A673 (cell line): Measurements from ENCODE around the gene TSHZ2. TPM values are rescaled to one million over a fixed set of nuclear protein-coding genes. Genes with fewer than 3 reads are reported as not detected.

Experiments
- BruUV-seq: library from RNA; stranded (reverse); fragments of 400-500 nt; replicated peaks from 2 replicates; lab custom pipeline; 2021; lab: Mats Ljungman, UMichigan
- CTCF ChIA-PET: fragments of 300-600 bp; sonication (Branson Sonifier 250); formaldehyde crosslinking; loops from one replicate; lab custom pipeline; 2022; ENCODE audit warnings: antibody characterized with exemption; lab: Charles Lee
- POLR2A ChIA-PET: fragments of 300-600 bp; sonication (Branson Sonifier 250); formaldehyde crosslinking; loops from one replicate; lab custom pipeline; 2022; ENCODE audit warnings: antibody characterized with exemption; ENCODE audit not compliant: low non-redundant PET; lab: Charles Lee
- DNase-seq: peaks from one replicate; pipeline ENCODE4 v3.0.0-alpha.2; 2015; ENCODE audit warnings: low spot score
- H3K27ac ChIP-seq: fragments of 200-600 bp; sonication (generic); 2 replicates; pipeline ENCODE4 v1.5.1; 2016; ENCODE audit warnings: mixed run types, low read depth, mild to moderate bottlenecking, mixed read lengths, antibody characterized with exemption, low read length; ENCODE audit not compliant: poor library complexity, severe bottlenecking
- H3K27me3 ChIP-seq: fragments of 200-600 bp; sonication (generic); replicated peaks from 2 replicates; pipeline ENCODE4 v1.6.1; 2017; ENCODE audit warnings: mixed run types, low read depth, mild to moderate bottlenecking, mixed read lengths, antibody characterized with exemption, low read length; ENCODE audit not compliant: insufficient read depth, poor library complexity
- H3K36me3 ChIP-seq: fragments of 200-600 bp; sonication (generic); 2 replicates; pipeline ENCODE4 v1.6.1; 2016; ENCODE audit warnings: mixed run types, mild to moderate bottlenecking, mixed read lengths, antibody characterized with exemption, low read length; ENCODE audit not compliant: insufficient read depth, poor library complexity, severe bottlenecking
- H3K4me1 ChIP-seq: fragments of 200-600 bp; sonication (generic); 2 replicates; pipeline ENCODE4 v1.6.1; 2017; ENCODE audit warnings: mixed run types, mild to moderate bottlenecking, mixed read lengths, antibody characterized with exemption, low read length; ENCODE audit not compliant: insufficient read depth, poor library complexity, severe bottlenecking
- H3K4me3 ChIP-seq: fragments of 200-600 bp; sonication (generic); 2 replicates; pipeline ENCODE4 v1.5.1; 2016; ENCODE audit warnings: low read depth, mixed run types, mild to moderate bottlenecking, mixed read lengths, low read length; ENCODE audit not compliant: poor library complexity, severe bottlenecking
- H3K9me3 ChIP-seq: fragments of 200-600 bp; sonication (generic); 2 replicates; pipeline ENCODE4 v1.6.1; 2016; ENCODE audit warnings: mixed run types, low read depth, mild to moderate bottlenecking, mixed read lengths, antibody characterized with exemption, low read length; ENCODE audit not compliant: poor library complexity, severe bottlenecking
- EZH2 ChIP-seq: fragments of 200-600 bp; sonication (generic); IDR thresholded peaks from 2 replicates; pipeline ENCODE4 v1.6.1; 2017; ENCODE audit warnings: borderline replicate concordance, low read depth, mild to moderate bottlenecking, mixed read lengths, antibody characterized with exemption, low read length; ENCODE audit not compliant: poor library complexity, severe bottlenecking
- intact Hi-C: fragments of 100-400 bp; cut with micrococcal nuclease; formaldehyde crosslinking; loops from one replicate; pipeline ENCODE4 v1.10.0; 2022; ENCODE audit not compliant: unreplicated experiment
- total RNA-seq: library from RNA; stranded (reverse); gene quantifications from 2 replicates; pipeline ENCODE4 v1.2.3, GENCODE V29; 2021
- TF ChIP-seq, protein P1 (sequence below): fragments of 300-800, 200-600 bp; sonication (generic); conservative IDR thresholded peaks from 2 replicates; pipeline ENCODE4 v1.5.1; 2017; ENCODE audit warnings: low read depth, mild to moderate bottlenecking, antibody characterized with exemption, low read length, moderate library complexity, mixed read lengths

TSHZ2 gene
- total RNA-seq, 1 experiment from 2014 or later, result 4.1 TPM

DNA sequence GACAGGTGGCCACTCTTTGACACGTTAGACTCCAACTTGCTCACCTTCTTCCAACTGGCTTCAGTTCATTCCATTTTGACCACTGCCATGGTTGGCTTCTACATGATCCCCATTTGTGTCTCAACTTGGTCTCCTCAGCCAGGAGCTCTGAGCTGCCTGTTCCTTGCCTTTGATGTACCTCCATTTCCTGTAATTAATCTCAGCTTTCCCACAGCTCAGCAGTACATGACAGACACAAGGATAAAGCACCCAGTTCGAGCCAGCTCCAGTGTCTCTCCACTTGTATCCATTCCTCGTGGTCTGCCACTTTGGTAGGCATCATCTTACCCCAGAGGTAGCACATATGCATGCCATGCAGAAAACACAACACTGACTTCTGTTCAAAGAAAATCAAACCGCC lies 161.0 kb downstream of the TSHZ2 start:
- CTCF ChIA-PET, result no interaction called here

DNA sequence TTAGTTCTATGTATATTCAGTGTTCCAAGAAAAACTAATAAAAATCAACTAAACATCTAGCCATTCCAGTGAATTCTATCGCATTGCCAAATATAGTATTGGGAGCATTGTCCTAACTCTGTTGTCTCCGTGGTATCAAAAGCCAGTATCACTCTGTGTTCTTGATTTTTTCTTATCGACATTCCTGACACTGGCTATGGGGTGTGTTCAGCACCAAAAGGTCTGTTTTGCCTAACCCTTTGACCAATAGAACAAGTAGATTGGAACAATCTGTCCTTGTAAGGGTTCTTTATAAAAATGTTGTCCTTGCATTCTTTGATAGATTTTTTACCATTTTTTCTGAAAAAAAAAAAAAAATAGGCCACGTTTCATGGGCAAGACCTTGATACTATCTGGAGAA lies 161.5 kb downstream of the TSHZ2 start:
- H3K36me3 ChIP-seq, result no peaks in the 10 kb centered on the region
- no peak for DNase-seq
- H3K4me1 ChIP-seq, result peaks cover 28% of the 10 kb centered on the region
- H3K27ac ChIP-seq, result no peak overlapping the region
- H3K4me3 ChIP-seq, result no peak overlapping the region
- no TSS peak for BruUV-seq
- CTCF ChIA-PET, result no interaction called here
- intact Hi-C loops, result no loop called here
- POLR2A ChIA-PET, result no interaction called here
- H3K9me3 ChIP-seq, result no peaks in the 10 kb centered on the region
- TF ChIP-seq EZH2, result no peak
- TF ChIP-seq, protein P1, sequence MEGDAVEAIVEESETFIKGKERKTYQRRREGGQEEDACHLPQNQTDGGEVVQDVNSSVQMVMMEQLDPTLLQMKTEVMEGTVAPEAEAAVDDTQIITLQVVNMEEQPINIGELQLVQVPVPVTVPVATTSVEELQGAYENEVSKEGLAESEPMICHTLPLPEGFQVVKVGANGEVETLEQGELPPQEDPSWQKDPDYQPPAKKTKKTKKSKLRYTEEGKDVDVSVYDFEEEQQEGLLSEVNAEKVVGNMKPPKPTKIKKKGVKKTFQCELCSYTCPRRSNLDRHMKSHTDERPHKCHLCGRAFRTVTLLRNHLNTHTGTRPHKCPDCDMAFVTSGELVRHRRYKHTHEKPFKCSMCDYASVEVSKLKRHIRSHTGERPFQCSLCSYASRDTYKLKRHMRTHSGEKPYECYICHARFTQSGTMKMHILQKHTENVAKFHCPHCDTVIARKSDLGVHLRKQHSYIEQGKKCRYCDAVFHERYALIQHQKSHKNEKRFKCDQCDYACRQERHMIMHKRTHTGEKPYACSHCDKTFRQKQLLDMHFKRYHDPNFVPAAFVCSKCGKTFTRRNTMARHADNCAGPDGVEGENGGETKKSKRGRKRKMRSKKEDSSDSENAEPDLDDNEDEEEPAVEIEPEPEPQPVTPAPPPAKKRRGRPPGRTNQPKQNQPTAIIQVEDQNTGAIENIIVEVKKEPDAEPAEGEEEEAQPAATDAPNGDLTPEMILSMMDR, result no peak
- no peaks in the 10 kb centered on the region for H3K27me3 ChIP-seq

More for the DNA sequence above, 161.0 kb downstream of the TSHZ2 start:
- intact Hi-C loops, result no loop called here
- H3K4me1 ChIP-seq, result peaks cover 28% of the 10 kb centered on the region
- no peak for TF ChIP-seq EZH2
- TF ChIP-seq, protein P1, result no peak
- H3K36me3 ChIP-seq, result no peaks in the 10 kb centered on the region
- H3K27me3 ChIP-seq, result no peaks in the 10 kb centered on the region
- H3K27ac ChIP-seq, result no peak overlapping the region
- BruUV-seq, result no TSS peak
- H3K4me3 ChIP-seq, result no peak overlapping the region
- DNase-seq, result no peak
- no peaks in the 10 kb centered on the region for H3K9me3 ChIP-seq
- POLR2A ChIA-PET, result no interaction called here

DNA sequence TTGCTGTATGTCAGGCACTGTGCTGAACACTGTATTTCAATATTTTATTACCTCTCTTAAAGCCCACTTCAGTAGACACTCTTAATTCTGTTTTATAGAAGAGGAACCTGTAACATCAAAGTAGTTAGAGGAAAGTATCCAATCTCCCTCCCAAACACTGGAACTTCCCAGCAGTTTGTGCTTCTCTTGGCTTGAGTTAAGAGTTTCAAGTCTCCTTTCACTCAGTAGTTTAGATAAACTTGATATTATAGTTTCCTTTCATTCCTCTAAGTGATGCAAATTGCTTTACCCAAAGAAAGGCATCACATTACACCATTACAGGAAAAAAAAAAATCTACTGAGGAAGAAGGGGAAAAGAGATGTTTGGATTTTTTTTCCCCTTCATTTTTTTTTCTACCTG lies 164.3 kb downstream of the TSHZ2 start:
- H3K36me3 ChIP-seq, result no peaks in the 10 kb centered on the region
- peaks cover 35% of the 10 kb centered on the region for H3K4me1 ChIP-seq
- H3K27ac ChIP-seq, result no peak overlapping the region
- TF ChIP-seq, protein P1, result no peak
- no peak for TF ChIP-seq EZH2
- CTCF ChIA-PET, result no interaction called here
- POLR2A ChIA-PET, result no interaction called here
- no peaks in the 10 kb centered on the region for H3K9me3 ChIP-seq
- BruUV-seq, result no TSS peak
- no peak overlapping the region for H3K4me3 ChIP-seq
- DNase-seq, result no peak
- intact Hi-C loops, result no loop called here
- H3K27me3 ChIP-seq, result no peaks in the 10 kb centered on the region
